H9 (cell line): Measurements from ENCODE around the gene CFAP46. TPM values are rescaled to one million over a fixed set of nuclear protein-coding genes. Genes with fewer than 3 reads are reported as not detected.
"Not testable (repeated sequence)": the region's sequence is repeated elsewhere in the genome, so short reads cannot be mapped to it uniquely, and the experiment has no call there.

ENCODE experiments used
- DNase-seq: peaks from one replicate; pipeline ENCODE4 v3.0.0-alpha.2; 2017
- H2AFZ ChIP-seq: one replicate; pipeline ENCODE4 v1.6.1; 2013; ENCODE audit warnings: mild to moderate bottlenecking, low read length, control low read depth, moderate library complexity
- H2AK5ac ChIP-seq: 2 replicates; pipeline ENCODE4 v1.6.1; 2013; ENCODE audit warnings: low read length, control low read depth, mixed read lengths; ENCODE audit not compliant: insufficient read length
- H2BK120ac ChIP-seq: one replicate; pipeline ENCODE4 v1.6.1; 2013; ENCODE audit warnings: low read depth, mild to moderate bottlenecking, low read length, control low read depth, inconsistent platforms; ENCODE audit not compliant: poor library complexity, severe bottlenecking
- H2BK12ac ChIP-seq: 2 replicates; pipeline ENCODE4 v1.6.1; 2013; ENCODE audit warnings: low read length, control low read depth, mixed read lengths, low read depth; ENCODE audit not compliant: insufficient read length
- H2BK15ac ChIP-seq: 2 replicates; pipeline ENCODE4 v1.6.1; 2013; ENCODE audit warnings: low read depth, low read length, control low read depth
- H2BK20ac ChIP-seq: one replicate; pipeline ENCODE4 v1.6.1; 2013; ENCODE audit warnings: low read depth, mild to moderate bottlenecking, low read length, control low read depth, inconsistent platforms; ENCODE audit not compliant: poor library complexity, severe bottlenecking
- H2BK5ac ChIP-seq: 2 replicates; pipeline ENCODE4 v1.6.1; 2013; ENCODE audit warnings: low read length, control low read depth, mixed read lengths; ENCODE audit not compliant: insufficient read length
- H3K14ac ChIP-seq: 2 replicates; pipeline ENCODE4 v1.6.1; 2013; ENCODE audit warnings: low read length, control low read depth; ENCODE audit not compliant: insufficient read depth
- H3K18ac ChIP-seq: 2 replicates; pipeline ENCODE4 v1.6.1; 2013; ENCODE audit warnings: low read depth, mild to moderate bottlenecking, mixed read lengths, low read length, control low read depth; ENCODE audit not compliant: insufficient read length
- H3K23ac ChIP-seq: 2 replicates; pipeline ENCODE4 v1.6.1; 2013; ENCODE audit warnings: low read length, control low read depth, mixed read lengths, low read depth; ENCODE audit not compliant: insufficient read length
- H3K23me2 ChIP-seq: 2 replicates; pipeline ENCODE4 v1.6.1; 2013; ENCODE audit warnings: low read depth, mild to moderate bottlenecking, mixed read lengths, low read length, control low read depth; ENCODE audit not compliant: insufficient read length, poor library complexity, severe bottlenecking
- H3K27ac ChIP-seq: 2 replicates; pipeline ENCODE4 v1.5.1; 2013; ENCODE audit warnings: low read length, control low read depth, mixed read lengths, low read depth; ENCODE audit not compliant: insufficient read length
- H3K27me3 ChIP-seq: 2 replicates; pipeline ENCODE4 v1.6.1; 2013; ENCODE audit warnings: low read length, control low read depth, inconsistent platforms; ENCODE audit not compliant: insufficient read depth
- H3K4ac ChIP-seq: 2 replicates; pipeline ENCODE4 v1.6.1; 2013; ENCODE audit warnings: low read depth, mild to moderate bottlenecking, control low read depth, inconsistent platforms, low read length, moderate library complexity
- H3K4me1 ChIP-seq: 2 replicates; pipeline ENCODE4 v1.6.1; 2013; ENCODE audit warnings: low read length, control low read depth, inconsistent platforms; ENCODE audit not compliant: insufficient read depth
- H3K4me2 ChIP-seq: 2 replicates; pipeline ENCODE4 v1.6.1; 2013; ENCODE audit warnings: low read length, control low read depth, mixed read lengths; ENCODE audit not compliant: insufficient read length, insufficient read depth
- H3K56ac ChIP-seq: 2 replicates; pipeline ENCODE4 v1.6.1; 2013; ENCODE audit warnings: low read depth, mild to moderate bottlenecking, mixed read lengths, low read length, control low read depth; ENCODE audit not compliant: insufficient read length
- H3K79me1 ChIP-seq: 2 replicates; pipeline ENCODE4 v1.6.1; 2013; ENCODE audit warnings: low read depth, mild to moderate bottlenecking, moderate library complexity, low read length, control low read depth, inconsistent platforms; ENCODE audit not compliant: insufficient read depth, poor library complexity, severe bottlenecking
- H3K79me2 ChIP-seq: 2 replicates; pipeline ENCODE4 v1.6.1; 2013; ENCODE audit warnings: low read length, control low read depth, inconsistent platforms; ENCODE audit not compliant: insufficient read depth
- H3K9ac ChIP-seq: 2 replicates; pipeline ENCODE4 v1.6.1; 2013; ENCODE audit warnings: low read length, control low read depth, mixed read lengths; ENCODE audit not compliant: insufficient read length; ENCODE audit errors: extremely low read depth
- H3K9me3 ChIP-seq: one replicate; pipeline ENCODE4 v1.6.1; 2013; ENCODE audit warnings: low read depth, low read length, inconsistent platforms; ENCODE audit not compliant: control insufficient read depth
- H3T11ph ChIP-seq: one replicate; pipeline ENCODE4 v1.6.1; 2013; ENCODE audit warnings: mild to moderate bottlenecking, low read length, control low read depth, inconsistent platforms
- H4K20me1 ChIP-seq: one replicate; pipeline ENCODE4 v1.6.1; 2013; ENCODE audit not compliant: control insufficient read depth, insufficient read length, insufficient read depth
- H4K5ac ChIP-seq: 2 replicates; pipeline ENCODE4 v1.6.1; 2013; ENCODE audit warnings: low read depth, mild to moderate bottlenecking, mixed read lengths, low read length, control low read depth; ENCODE audit not compliant: insufficient read length
- H4K8ac ChIP-seq: replicated peaks from 2 replicates; pipeline ENCODE4 v1.6.1; 2013; ENCODE audit warnings: low read length, control low read depth, mixed read lengths, low read depth; ENCODE audit not compliant: insufficient read length
- H4K91ac ChIP-seq: 2 replicates; pipeline ENCODE4 v1.6.1; 2013; ENCODE audit warnings: low read depth, mild to moderate bottlenecking, moderate library complexity, mixed read lengths, low read length, control low read depth; ENCODE audit not compliant: insufficient read length
- H3K27ac Mint-ChIP-seq, 3 experiments: 2 replicates in 2 of 3; 3 replicates in 1 of 3; pipeline ENCODE4 v1.8.0; 2020 to 2021; ENCODE audit warnings: mixed read lengths in 3 of 3, mild to moderate bottlenecking in 1 of 3, moderate library complexity in 1 of 3
- H3K27me3 Mint-ChIP-seq: 2 replicates; pipeline ENCODE4 v1.8.0; 2021; ENCODE audit warnings: low read depth, mild to moderate bottlenecking, moderate library complexity, mixed read lengths
- H3K36me3 Mint-ChIP-seq, 3 experiments: 2 replicates in 2 of 3; 3 replicates in 1 of 3; pipeline ENCODE4 v1.8.0; 2020 to 2021; ENCODE audit warnings: low read depth in 3 of 3, mixed read lengths in 3 of 3; ENCODE audit not compliant: insufficient read depth in 1 of 3
- H3K4me1 Mint-ChIP-seq, 2 experiments: 2 replicates each; pipeline ENCODE4 v1.8.0; 2020; ENCODE audit warnings: mixed read lengths in 2 of 2
- H3K4me3 Mint-ChIP-seq, 2 experiments: 2 replicates in 1 of 2; 3 replicates in 1 of 2; pipeline ENCODE4 v1.8.0; 2020 to 2021; ENCODE audit warnings: mild to moderate bottlenecking in 2 of 2, mixed read lengths in 2 of 2, moderate library complexity in 1 of 2
- H3K9me3 Mint-ChIP-seq, 2 experiments: 2 replicates in 1 of 2; 3 replicates in 1 of 2; pipeline ENCODE4 v1.8.0; 2020; ENCODE audit warnings: mild to moderate bottlenecking in 2 of 2, mixed read lengths in 2 of 2, moderate library complexity in 1 of 2
- WGBS: extraction: QIAGEN DNeasy Blood & Tissue Kit; methylation state at CpG from one replicate; pipeline ENCODE4 v1.1.7; 2013; ENCODE audit warnings: missing lambda C conversion rate, low lambda C conversion rate, mixed read lengths; ENCODE audit not compliant: insufficient read length; ENCODE audit errors: extremely low coverage; 5-methylcytosine and 5-hydroxymethylcytosine counted together
- total RNA-seq: library from RNA; stranded (reverse); gene quantifications from 2 replicates; pipeline ENCODE4 v1.2.1, GENCODE V29; 2021
- TF ChIP-seq, protein P1 (sequence below): fragments of 200-600 bp; sonication (generic); conservative IDR thresholded peaks from 3 replicates; pipeline ENCODE4 v1.8.0; 2021; ENCODE audit warnings: antibody characterized with exemption, mild to moderate bottlenecking

Gene CFAP46
- total RNA-seq, 1 experiment from 2014 or later = 3.1 TPM

DNA sequence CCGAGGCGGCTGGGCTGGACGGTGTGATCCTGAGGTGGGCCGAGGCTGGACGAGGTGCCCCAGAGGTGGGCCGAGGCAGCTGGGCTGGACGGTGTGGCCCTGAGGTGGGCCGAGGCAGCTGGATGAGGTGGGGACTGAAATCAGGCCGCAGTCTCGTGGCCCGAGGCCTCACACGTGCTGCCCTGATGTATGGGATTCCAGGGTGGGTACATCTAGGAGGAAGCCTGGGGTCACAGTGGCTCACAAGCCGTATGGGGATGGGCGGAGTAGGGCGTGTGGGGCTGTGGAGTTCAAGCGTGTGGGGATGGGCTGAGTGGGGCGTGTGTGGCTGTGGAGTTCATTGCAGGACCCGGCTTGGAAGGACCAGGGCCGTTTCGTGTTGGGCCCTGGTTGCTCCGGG is 144.0 kb downstream of the CFAP46 start:
- Histone ChIP-seq H3K4me2 (no peak overlapping the region), H3K79me1 (no peaks in the 10 kb centered on the region), H3K23me2 (no peaks in the 10 kb centered on the region), H4K91ac (no peak overlapping the region), H3K23ac (no peak overlapping the region), H4K8ac (no peak overlapping the region), H3K79me2 (no peaks in the 10 kb centered on the region), H2BK120ac (no peak overlapping the region), H2BK20ac (no peak overlapping the region), H3K4me1 (no peaks in the 10 kb centered on the region), H4K20me1 (no peaks in the 10 kb centered on the region), H2BK5ac (no peak overlapping the region), H3K56ac (no peak overlapping the region), H3K27ac (no peak overlapping the region), H3K9me3 (no peaks in the 10 kb centered on the region), H3K4ac (no peak overlapping the region), H3T11ph (no peak overlapping the region), H3K9ac (no peak overlapping the region), H3K27me3 (no peaks in the 10 kb centered on the region), H4K5ac (no peak overlapping the region), H2BK15ac (no peak overlapping the region), H2BK12ac (no peak overlapping the region), H2AFZ (no peak overlapping the region), H3K18ac (no peak overlapping the region), H2AK5ac (no peak overlapping the region), H3K14ac (no peak overlapping the region)
- H3K4me1 Mint-ChIP-seq = no peaks in the 10 kb centered on the region
- H3K27me3 Mint-ChIP-seq = peaks cover 4% of the 10 kb centered on the region
- H3K27ac Mint-ChIP-seq = peak overlapping the region in 2 of 3 experiments; percentile 17 to 19; a peak in 2 of 7 replicates
- TF ChIP-seq, protein P1, sequence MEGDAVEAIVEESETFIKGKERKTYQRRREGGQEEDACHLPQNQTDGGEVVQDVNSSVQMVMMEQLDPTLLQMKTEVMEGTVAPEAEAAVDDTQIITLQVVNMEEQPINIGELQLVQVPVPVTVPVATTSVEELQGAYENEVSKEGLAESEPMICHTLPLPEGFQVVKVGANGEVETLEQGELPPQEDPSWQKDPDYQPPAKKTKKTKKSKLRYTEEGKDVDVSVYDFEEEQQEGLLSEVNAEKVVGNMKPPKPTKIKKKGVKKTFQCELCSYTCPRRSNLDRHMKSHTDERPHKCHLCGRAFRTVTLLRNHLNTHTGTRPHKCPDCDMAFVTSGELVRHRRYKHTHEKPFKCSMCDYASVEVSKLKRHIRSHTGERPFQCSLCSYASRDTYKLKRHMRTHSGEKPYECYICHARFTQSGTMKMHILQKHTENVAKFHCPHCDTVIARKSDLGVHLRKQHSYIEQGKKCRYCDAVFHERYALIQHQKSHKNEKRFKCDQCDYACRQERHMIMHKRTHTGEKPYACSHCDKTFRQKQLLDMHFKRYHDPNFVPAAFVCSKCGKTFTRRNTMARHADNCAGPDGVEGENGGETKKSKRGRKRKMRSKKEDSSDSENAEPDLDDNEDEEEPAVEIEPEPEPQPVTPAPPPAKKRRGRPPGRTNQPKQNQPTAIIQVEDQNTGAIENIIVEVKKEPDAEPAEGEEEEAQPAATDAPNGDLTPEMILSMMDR = no peak
- H3K36me3 Mint-ChIP-seq = no peaks in the 10 kb centered on the region; a peak in 2 of 7 replicates
- no peak overlapping the region; a peak in 1 of 5 replicates for H3K4me3 Mint-ChIP-seq
- no peak for DNase-seq
- H3K9me3 Mint-ChIP-seq = peaks cover 0 to 6% of the 10 kb centered on the region in 2 experiments; a peak in 3 of 5 replicates
- no CpG with 5 or more reads among the region's 21 CpGs for WGBS

DNA sequence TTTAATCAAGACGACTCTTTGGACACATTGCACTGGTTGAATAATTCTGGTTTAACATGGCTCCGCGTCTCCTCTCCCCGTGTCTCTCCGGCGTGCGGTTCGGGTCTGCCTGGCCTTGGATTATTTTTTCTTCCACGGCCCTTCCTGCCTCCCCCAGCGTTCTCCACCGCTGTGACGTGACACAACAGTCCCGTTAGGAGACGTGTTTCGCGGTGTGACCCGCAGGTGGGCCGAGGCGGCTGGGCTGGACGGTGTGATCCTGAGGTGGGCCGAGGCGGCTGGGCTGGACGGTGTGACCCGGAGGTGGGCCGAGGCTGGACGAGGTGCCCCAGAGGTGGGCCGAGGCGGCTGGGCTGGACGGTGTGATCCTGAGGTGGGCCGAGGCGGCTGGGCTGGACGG is 144.4 kb downstream of the CFAP46 start:
- not testable (repeated sequence) for H3K79me2 ChIP-seq, H3K9me3 ChIP-seq, H3K56ac ChIP-seq, H3K4me1 Mint-ChIP-seq, H3K18ac ChIP-seq, H3K4me3 Mint-ChIP-seq, H3K27me3 Mint-ChIP-seq, H2BK20ac ChIP-seq, H3T11ph ChIP-seq, H2AFZ ChIP-seq, H3K9me3 Mint-ChIP-seq, H4K5ac ChIP-seq, H3K23ac ChIP-seq, H3K23me2 ChIP-seq, H2AK5ac ChIP-seq, H2BK120ac ChIP-seq, H3K4me1 ChIP-seq, H3K14ac ChIP-seq, H3K9ac ChIP-seq, H3K79me1 ChIP-seq, H2BK5ac ChIP-seq, H3K27me3 ChIP-seq, H4K8ac ChIP-seq, H4K91ac ChIP-seq, H4K20me1 ChIP-seq, H2BK12ac ChIP-seq, DNase-seq, H2BK15ac ChIP-seq, H3K4me2 ChIP-seq, H3K4ac ChIP-seq, H3K27ac ChIP-seq, H3K27ac Mint-ChIP-seq, H3K36me3 Mint-ChIP-seq
- WGBS = no CpG with 5 or more reads among the region's 32 CpGs
